Common myeloid progenitor, CD34-positive (primary cell): ENCODE measurements around the gene CEP131.

Source experiments
- CTCF ChIA-PET: fragments of 350-600 bp; sonication (Branson Sonifier 250); formaldehyde crosslinking; loops from one replicate; lab custom pipeline; 2021; ENCODE audit warnings: antibody characterized with exemption; lab: Charles Lee
- POLR2A ChIA-PET: fragments of 350-600 bp; sonication (Branson Sonifier 250); formaldehyde crosslinking; loops from one replicate; lab custom pipeline; 2021; ENCODE audit warnings: antibody characterized with exemption; lab: Charles Lee
- DNase-seq, 3 donors: peaks; one replicate each; pipeline versions ENCODE4 v3.0.0 to v3.0.0-alpha.2; 2013
- H3K27ac ChIP-seq, 2 experiments: 1 replicate in 1 of 2; 2 replicates in 1 of 2; pipeline ENCODE4 v1.7.0; 2013; ENCODE audit warnings: inconsistent platforms in 2 of 2, low read length in 2 of 2, mild to moderate bottlenecking in 2 of 2, low read depth in 1 of 2, moderate library complexity in 1 of 2; ENCODE audit not compliant: severe bottlenecking in 2 of 2, insufficient read depth in 1 of 2, poor library complexity in 1 of 2
- H3K27me3 ChIP-seq, 5 experiments: replicated peaks in 2 of 5; 1 replicate in 3 of 5; 2 replicates in 2 of 5; pipeline versions ENCODE4 v1.6.1 to v1.7.0; 2013; ENCODE audit warnings: low read length in 4 of 5, mild to moderate bottlenecking in 2 of 5, moderate library complexity in 2 of 5, inconsistent platforms in 1 of 5; ENCODE audit not compliant: insufficient read depth in 5 of 5, control insufficient read depth in 4 of 5
- H3K36me3 ChIP-seq, 4 experiments: 1 replicate in 2 of 4; 2 replicates in 2 of 4; pipeline versions ENCODE4 v1.6.1 to v1.7.0; 2013; ENCODE audit warnings: low read length in 3 of 4, control low read depth in 1 of 4, mild to moderate bottlenecking in 1 of 4; ENCODE audit not compliant: control insufficient read depth in 4 of 4, insufficient read depth in 4 of 4
- H3K4me1 ChIP-seq, 4 experiments: 1 replicate in 3 of 4; 2 replicates in 1 of 4; pipeline versions ENCODE4 v1.6.1 to v1.7.1; 2013; ENCODE audit warnings: low read length in 3 of 4, mild to moderate bottlenecking in 3 of 4, control low read depth in 1 of 4, inconsistent platforms in 1 of 4, moderate library complexity in 1 of 4; ENCODE audit not compliant: control insufficient read depth in 4 of 4, insufficient read depth in 4 of 4; ENCODE audit errors: control extremely low read depth in 1 of 4
- H3K4me3 ChIP-seq, 7 experiments: 1 replicate in 4 of 7; 2 replicates in 3 of 7; pipeline versions ENCODE4 v1.5.1 to v1.7.0; 2013; ENCODE audit warnings: mild to moderate bottlenecking in 7 of 7, low read length in 6 of 7, moderate library complexity in 6 of 7, inconsistent platforms in 2 of 7, low read depth in 2 of 7, control low read depth in 1 of 7; ENCODE audit not compliant: insufficient read depth in 4 of 7, control insufficient read depth in 1 of 7; ENCODE audit errors: extremely low read depth in 1 of 7
- H3K9me3 ChIP-seq, 5 experiments: 1 replicate in 4 of 5; 2 replicates in 1 of 5; pipeline versions ENCODE4 v1.6.1 to v1.7.1; 2013; ENCODE audit warnings: low read length in 4 of 5, mild to moderate bottlenecking in 2 of 5, inconsistent platforms in 1 of 5, low read depth in 1 of 5, moderate library complexity in 1 of 5; ENCODE audit not compliant: control insufficient read depth in 4 of 5, insufficient read depth in 2 of 5; ENCODE audit errors: control extremely low read depth in 1 of 5
- WGBS: methylation state at CpG from one replicate; pipeline ENCODE4 v1.1.5; 2013; ENCODE audit not compliant: insufficient coverage; 5-methylcytosine and 5-hydroxymethylcytosine counted together

CEP131 gene

GRCh38 chr17:81178136-81179091 is 44.4 kb downstream of the CEP131 start:
- peaks cover 0 to 3% (median 0%) of the 10 kb centered on the region in 5 experiments for H3K27me3 ChIP-seq
- WGBS, result 88% methylated on average over 18 of the region's 25 CpGs
- CTCF ChIA-PET, result interaction anchor here (0.7 to 2.3 kb wide), 4 partner anchors 20 to 69 kb away, joined by 3 to 11 read pairs (median 3); no protein-coding TSS in a partner anchor
- H3K4me1 ChIP-seq, result no peaks in the 10 kb centered on the region
- no peak overlapping the region for H3K27ac ChIP-seq
- H3K36me3 ChIP-seq, result no peaks in the 10 kb centered on the region
- POLR2A ChIA-PET, result no interaction called here
- no peak overlapping the region for H3K4me3 ChIP-seq
- no peak for DNase-seq
- H3K9me3 ChIP-seq, result peaks cover 0 to 3% (median 0%) of the 10 kb centered on the region in 5 experiments

GRCh38 chr17:81176666-81177065 is 46.1 kb downstream of the CEP131 start:
- Histone ChIP-seq H3K9me3 (peaks cover 0 to 3% (median 0%) of the 10 kb centered on the region in 5 experiments), H3K27me3 (no peaks in the 10 kb centered on the region), H3K36me3 (no peaks in the 10 kb centered on the region), H3K4me3 (no peak overlapping the region), H3K27ac (no peak overlapping the region), H3K4me1 (no peaks in the 10 kb centered on the region)
- ChIA-PET POLR2A (interaction anchor here (0.7 kb wide), 1 partner anchor 15 kb away, joined by 5 read pairs; no protein-coding TSS in a partner anchor), CTCF (interaction anchor here (1.4 kb wide), 1 partner anchor 21 kb away, joined by 3 read pairs; no protein-coding TSS in a partner anchor)
- WGBS, result 100% methylated on average over 6 of the region's 7 CpGs
- DNase-seq, result peak in 1 of 3 donors; percentile 67

GRCh38 chr17:81173762-81174155 is 49.0 kb downstream of the CEP131 start:
- ChIA-PET POLR2A (no interaction called here), CTCF (interaction anchor here (1.3 kb wide), 1 partner anchor 21 kb away, joined by 3 read pairs; no protein-coding TSS in a partner anchor)
- Histone ChIP-seq H3K27me3 (no peaks in the 10 kb centered on the region), H3K4me1 (no peaks in the 10 kb centered on the region), H3K36me3 (no peaks in the 10 kb centered on the region), H3K27ac (no peak overlapping the region), H3K9me3 (peaks cover 0 to 3% (median 0%) of the 10 kb centered on the region in 5 experiments), H3K4me3 (no peak overlapping the region)
- WGBS, result 100% methylated on average over 1 of the region's 1 CpG
- DNase-seq, result no peak

GRCh38 chr17:81173052-81173761 is 49.6 kb downstream of the CEP131 start:
- no peak for DNase-seq
- Histone ChIP-seq H3K4me3 (no peak overlapping the region), H3K27me3 (no peaks in the 10 kb centered on the region), H3K9me3 (peaks cover 0 to 3% (median 0%) of the 10 kb centered on the region in 5 experiments), H3K36me3 (no peaks in the 10 kb centered on the region), H3K27ac (no peak overlapping the region), H3K4me1 (no peaks in the 10 kb centered on the region)
- ChIA-PET CTCF (interaction anchor here (0.6 to 1.3 kb wide), 3 partner anchors 28 to 30 kb away, joined by 3 read pairs; no protein-coding TSS in a partner anchor), POLR2A (no interaction called here)
- 98% methylated on average over 7 of the region's 11 CpGs for WGBS

DNA sequence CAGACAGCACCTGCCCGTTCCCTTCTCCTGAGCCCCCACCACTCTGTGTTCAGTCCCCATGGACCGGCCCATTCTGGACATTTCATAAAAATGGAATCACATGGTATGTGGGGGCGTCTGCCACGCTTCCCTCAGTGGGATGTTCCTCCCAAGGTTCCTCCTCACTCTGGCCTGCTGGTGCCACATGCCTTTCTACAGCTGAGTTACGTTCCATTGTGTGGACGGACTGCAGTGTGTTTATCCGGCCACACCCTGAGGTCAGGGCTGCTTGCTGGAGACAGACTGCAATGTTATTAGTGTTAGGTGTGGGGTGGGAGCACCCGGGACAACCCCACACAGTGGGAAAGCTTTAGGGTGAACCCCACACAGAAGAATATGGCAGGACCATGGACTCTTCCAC is 50.8 kb downstream of the CEP131 start:
- WGBS, result 96% methylated on average over 6 of the region's 8 CpGs
- POLR2A ChIA-PET, result no interaction called here
- CTCF ChIA-PET, result interaction anchor here (1.3 kb wide), 1 partner anchor 29 kb away, joined by 3 read pairs; no protein-coding TSS in a partner anchor
- peaks cover 0 to 3% (median 0%) of the 10 kb centered on the region in 5 experiments for H3K9me3 ChIP-seq
- peaks cover 0 to 1% (median under 1%) of the 10 kb centered on the region in 4 experiments for H3K4me1 ChIP-seq
- H3K27ac ChIP-seq, result no peak overlapping the region
- no peak for DNase-seq
- no peak overlapping the region for H3K4me3 ChIP-seq
- peaks cover 0 to 2% (median 0%) of the 10 kb centered on the region in 5 experiments for H3K27me3 ChIP-seq
- no peaks in the 10 kb centered on the region for H3K36me3 ChIP-seq

GRCh38 chr17:81170727-81171494 is 51.9 kb downstream of the CEP131 start:
- ChIA-PET POLR2A (no interaction called here), CTCF (no interaction called here)
- Histone ChIP-seq H3K27ac (no peak overlapping the region), H3K9me3 (peaks cover 0 to 3% (median 0%) of the 10 kb centered on the region in 5 experiments), H3K4me3 (no peak overlapping the region), H3K36me3 (no peaks in the 10 kb centered on the region), H3K27me3 (peaks cover 0 to 6% (median 0%) of the 10 kb centered on the region in 5 experiments), H3K4me1 (peaks cover 0 to 6% (median 4%) of the 10 kb centered on the region in 4 experiments)
- WGBS, result 97% methylated on average over 15 of the region's 15 CpGs
- DNase-seq, result no peak
